GM23338 (cell line): ENCODE results near the gene MAP1LC3C.

ENCODE experiments used
- CTCF ChIP-seq, 2 experiments: fragments of 200-600 bp in 1 of 2; sonication (generic) in 1 of 2; conservative IDR thresholded peaks; 2 replicates each; pipeline versions ENCODE4 v1.5.1 to v1.6.1; 2016 to 2017; ENCODE audit warnings: antibody characterized with exemption in 2 of 2, low read depth in 2 of 2, mild to moderate bottlenecking in 2 of 2, moderate library complexity in 1 of 2
- EZH2 ChIP-seq: fragments of 200-600 bp; sonication (generic); IDR thresholded peaks from one replicate; pipeline ENCODE4 v1.8.0; 2017; ENCODE audit warnings: antibody characterized with exemption, mild to moderate bottlenecking, low read depth; ENCODE audit not compliant: unreplicated experiment

GRCh38 chr1:241963722-241964121 lies 35.2 kb downstream of the MAP1LC3C start:
- TF ChIP-seq CTCF (conservative IDR thresholded peaks at IDR 0.05; ENCODE audit: low read depth in 2 of 2) (no peak), EZH2 (no peak)
